CD14-positive monocyte (primary cell): ENCODE measurements around the gene PDGFD. TPM values are rescaled to one million over a fixed set of nuclear protein-coding genes. Genes with fewer than 3 reads are reported as not detected.

Experiments
- DNase-seq, 3 donors: peaks; one replicate each; pipeline ENCODE4 v3.0.0-alpha.2; 2011 to 2022
- H2AFZ ChIP-seq: 2 replicates; pipeline ENCODE4 v1.6.0; 2012; ENCODE audit warnings: mild to moderate bottlenecking, low read depth, low read length, inconsistent platforms; ENCODE audit not compliant: insufficient read depth, poor library complexity, severe bottlenecking
- H3K27ac ChIP-seq, 2 donors: 1 replicate in 1 of 2; 2 replicates in 1 of 2; pipeline ENCODE4 v1.5.1; 2012 to 2013; ENCODE audit warnings: low read length in 2 of 2, control low read depth in 1 of 2, inconsistent platforms in 1 of 2, low read depth in 1 of 2, mild to moderate bottlenecking in 1 of 2
- H3K27me3 ChIP-seq, 2 donors: one replicate each; pipeline versions ENCODE4 v1.6.0 to v1.6.1; 2011 to 2013; ENCODE audit warnings: low read length in 2 of 2; ENCODE audit not compliant: control insufficient read depth in 2 of 2, insufficient read depth in 2 of 2
- H3K36me3 ChIP-seq, 2 donors: replicated peaks in 1 of 2; 1 replicate in 1 of 2; 2 replicates in 1 of 2; pipeline versions ENCODE4 v1.5.1 to v1.6.1; 2012 to 2013; ENCODE audit warnings: low read length in 2 of 2, control low read depth in 1 of 2, inconsistent platforms in 1 of 2, mild to moderate bottlenecking in 1 of 2; ENCODE audit not compliant: insufficient read depth in 2 of 2, control insufficient read depth in 1 of 2
- H3K4me1 ChIP-seq, 2 donors: 1 replicate in 1 of 2; 2 replicates in 1 of 2; pipeline versions ENCODE4 v1.5.1 to v1.6.1; 2012 to 2013; ENCODE audit warnings: low read length in 2 of 2, control low read depth in 1 of 2, inconsistent platforms in 1 of 2, mild to moderate bottlenecking in 1 of 2, moderate library complexity in 1 of 2; ENCODE audit not compliant: insufficient read depth in 2 of 2, control insufficient read depth in 1 of 2
- H3K4me2 ChIP-seq: replicated peaks from 2 replicates; pipeline ENCODE3; 2012; ENCODE audit warnings: low read length, moderate library complexity, mild to moderate bottlenecking; ENCODE audit not compliant: poor library complexity, severe bottlenecking; ENCODE audit errors: extremely low read depth
- H3K4me3 ChIP-seq, 3 experiments: fragments of 200-600 bp in 1 of 3; sonication (generic) in 1 of 3; replicated peaks in 1 of 3; 1 replicate in 2 of 3; 2 replicates in 1 of 3; pipeline ENCODE4 v1.5.1; 2011 to 2013; ENCODE audit warnings: low read length in 3 of 3, mild to moderate bottlenecking in 3 of 3, control low read depth in 2 of 3, low read depth in 2 of 3, inconsistent platforms in 1 of 3, moderate library complexity in 1 of 3
- H3K79me2 ChIP-seq: 2 replicates; pipeline ENCODE4 v1.6.0; 2012; ENCODE audit warnings: mild to moderate bottlenecking, control low read depth, inconsistent platforms, low read length, moderate library complexity; ENCODE audit not compliant: insufficient read depth
- H3K9ac ChIP-seq: 2 replicates; pipeline ENCODE4 v1.6.0; 2017; ENCODE audit warnings: low read length, mild to moderate bottlenecking; ENCODE audit not compliant: insufficient read depth, poor library complexity, severe bottlenecking
- H3K9me3 ChIP-seq, 2 donors: replicated peaks in 1 of 2; 1 replicate in 1 of 2; 2 replicates in 1 of 2; pipeline versions ENCODE4 v1.5.1 to v1.6.1; 2012 to 2013; ENCODE audit warnings: low read length in 2 of 2, control low read depth in 1 of 2; ENCODE audit not compliant: control insufficient read depth in 1 of 2, insufficient read depth in 1 of 2
- H4K20me1 ChIP-seq: 2 replicates; pipeline ENCODE4 v1.6.0; 2012; ENCODE audit warnings: mild to moderate bottlenecking, low read length, control low read depth, moderate library complexity; ENCODE audit not compliant: insufficient read depth
- H3K27ac Mint-ChIP-seq, 7 donors: one replicate each; pipeline ENCODE4 v1.8.0; 2020; ENCODE audit warnings: mild to moderate bottlenecking in 7 of 7, mixed read lengths in 7 of 7, moderate library complexity in 6 of 7, inconsistent platforms in 2 of 7
- H3K27me3 Mint-ChIP-seq, 3 donors: one replicate each; pipeline ENCODE4 v1.8.0; 2021 to 2022; ENCODE audit warnings: low read depth in 3 of 3, mild to moderate bottlenecking in 3 of 3, mixed read lengths in 3 of 3, moderate library complexity in 3 of 3, inconsistent platforms in 1 of 3
- H3K36me3 Mint-ChIP-seq, 2 donors: one replicate each; pipeline ENCODE4 v1.8.0; 2020; ENCODE audit warnings: mixed read lengths in 2 of 2, inconsistent platforms in 1 of 2, mild to moderate bottlenecking in 1 of 2
- H3K4me1 Mint-ChIP-seq: one replicate; pipeline ENCODE4 v1.8.0; 2020; ENCODE audit warnings: mild to moderate bottlenecking, mixed read lengths
- H3K4me3 Mint-ChIP-seq, 2 donors: one replicate each; pipeline ENCODE4 v1.8.0; 2020; ENCODE audit warnings: mild to moderate bottlenecking in 2 of 2, mixed read lengths in 2 of 2, moderate library complexity in 1 of 2
- H3K9me3 Mint-ChIP-seq, 7 donors: one replicate each; pipeline ENCODE4 v1.8.0; 2020 to 2022; ENCODE audit warnings: mixed read lengths in 7 of 7, mild to moderate bottlenecking in 6 of 7, moderate library complexity in 6 of 7, inconsistent platforms in 2 of 7
- WGBS: methylation state at CpG from one replicate; pipeline ENCODE4 v1.1.5; 2013; ENCODE audit warnings: missing lambda C conversion rate; ENCODE audit not compliant: insufficient coverage; 5-methylcytosine and 5-hydroxymethylcytosine counted together
- intact Hi-C, 2 donors: fragments of 100-400 bp; cut with micrococcal nuclease; formaldehyde crosslinking; loops; one replicate each; pipeline versions ENCODE4 v1.15.0 to v1.15.1; 2023
- polyA plus RNA-seq, 3 donors: library from polyadenylated mRNA; depleted of rRNA in 1 of 3; unstranded in 2 of 3; stranded (reverse) in 1 of 3; fragments of 300-500 nt in 2 of 3; fragments of >200 nt in 1 of 3; fragmentation: Illumina TruSeq in 2 of 3; gene quantifications; 1 replicate in 2 of 3; 2 replicates in 1 of 3; pipeline ENCODE4 v1.2.3, GENCODE V29; 2012 to 2021
- TF ChIP-seq, protein P1 (sequence below): fragments of 200-600 bp; IDR thresholded peaks from one replicate; pipeline ENCODE4 v1.8.0; 2022; ENCODE audit warnings: antibody characterized with exemption, mild to moderate bottlenecking

The PDGFD gene
- polyA plus RNA-seq, 3 donors, result 0.05 to 0.15 TPM; not detected in 1

DNA sequence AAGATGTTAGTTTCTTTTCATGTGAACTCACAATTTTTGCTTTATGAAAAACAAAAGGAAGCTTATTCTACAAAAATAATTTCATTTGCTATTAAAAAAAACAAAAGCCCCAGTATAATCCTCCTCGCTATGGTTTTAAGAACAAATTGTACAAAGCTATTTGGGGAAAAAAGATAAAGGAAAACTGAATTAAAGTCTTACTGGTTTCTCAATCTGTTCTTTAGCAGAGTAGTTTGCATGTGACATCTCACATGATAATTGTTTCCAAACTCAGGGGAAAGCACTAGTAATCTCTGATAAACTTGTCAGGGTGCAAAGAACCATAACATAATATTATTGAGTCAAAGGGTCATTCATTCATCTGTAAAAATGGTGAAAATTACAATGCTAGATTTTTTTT is 130.4 kb downstream of the PDGFD start:
- Mint-ChIP-seq H3K27ac (no peak overlapping the region), H3K36me3 (no peaks in the 10 kb centered on the region), H3K9me3 (peaks cover 6 to 21% (median 17%) of the 10 kb centered on the region in 7 donors), H3K4me3 (no peak overlapping the region), H3K4me1 (no peaks in the 10 kb centered on the region), H3K27me3 (no peaks in the 10 kb centered on the region)
- no peak overlapping the region for H2AFZ ChIP-seq
- H3K79me2 ChIP-seq, result no peaks in the 10 kb centered on the region
- no CpG with 5 or more reads among the region's 1 CpG for WGBS
- no peak overlapping the region for H3K4me3 ChIP-seq
- peaks cover 8 to 15% of the 10 kb centered on the region in 2 donors for H3K9me3 ChIP-seq
- no peaks in the 10 kb centered on the region for H3K4me1 ChIP-seq
- no peaks in the 10 kb centered on the region for H3K36me3 ChIP-seq
- no peaks in the 10 kb centered on the region for H3K27me3 ChIP-seq
- intact Hi-C loops, result no loop called here
- no peak overlapping the region for H3K4me2 ChIP-seq
- no peaks in the 10 kb centered on the region for H4K20me1 ChIP-seq
- TF ChIP-seq, protein P1, sequence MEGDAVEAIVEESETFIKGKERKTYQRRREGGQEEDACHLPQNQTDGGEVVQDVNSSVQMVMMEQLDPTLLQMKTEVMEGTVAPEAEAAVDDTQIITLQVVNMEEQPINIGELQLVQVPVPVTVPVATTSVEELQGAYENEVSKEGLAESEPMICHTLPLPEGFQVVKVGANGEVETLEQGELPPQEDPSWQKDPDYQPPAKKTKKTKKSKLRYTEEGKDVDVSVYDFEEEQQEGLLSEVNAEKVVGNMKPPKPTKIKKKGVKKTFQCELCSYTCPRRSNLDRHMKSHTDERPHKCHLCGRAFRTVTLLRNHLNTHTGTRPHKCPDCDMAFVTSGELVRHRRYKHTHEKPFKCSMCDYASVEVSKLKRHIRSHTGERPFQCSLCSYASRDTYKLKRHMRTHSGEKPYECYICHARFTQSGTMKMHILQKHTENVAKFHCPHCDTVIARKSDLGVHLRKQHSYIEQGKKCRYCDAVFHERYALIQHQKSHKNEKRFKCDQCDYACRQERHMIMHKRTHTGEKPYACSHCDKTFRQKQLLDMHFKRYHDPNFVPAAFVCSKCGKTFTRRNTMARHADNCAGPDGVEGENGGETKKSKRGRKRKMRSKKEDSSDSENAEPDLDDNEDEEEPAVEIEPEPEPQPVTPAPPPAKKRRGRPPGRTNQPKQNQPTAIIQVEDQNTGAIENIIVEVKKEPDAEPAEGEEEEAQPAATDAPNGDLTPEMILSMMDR, result no peak
- H3K27ac ChIP-seq, result no peak overlapping the region
- DNase-seq, result no peak
- H3K9ac ChIP-seq, result no peak overlapping the region

DNA sequence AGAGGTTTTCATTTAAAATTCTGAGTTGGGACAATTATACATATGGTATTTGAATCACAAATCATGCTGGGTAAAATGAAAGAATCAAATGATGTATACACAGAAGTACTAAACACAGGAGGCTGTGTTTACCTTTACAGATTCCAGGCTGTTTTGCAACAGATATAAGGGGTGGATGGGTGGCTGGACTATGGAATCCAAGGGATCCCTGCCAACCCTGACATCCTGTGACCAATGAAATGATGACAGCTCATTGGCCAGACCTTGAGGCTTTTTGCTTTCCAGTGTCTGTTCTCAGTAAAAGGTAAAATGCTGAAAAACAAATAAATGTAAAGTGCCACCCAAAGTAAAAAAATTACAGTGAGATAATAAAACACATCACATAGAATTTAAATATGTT is 130.8 kb downstream of the PDGFD start:
- Histone ChIP-seq H3K9me3 (peaks cover 8 to 15% of the 10 kb centered on the region in 2 donors), H3K9ac (no peak overlapping the region), H2AFZ (no peak overlapping the region), H4K20me1 (no peaks in the 10 kb centered on the region), H3K4me1 (no peaks in the 10 kb centered on the region), H3K79me2 (no peaks in the 10 kb centered on the region), H3K4me2 (no peak overlapping the region), H3K27me3 (no peaks in the 10 kb centered on the region), H3K36me3 (no peaks in the 10 kb centered on the region), H3K4me3 (no peak overlapping the region), H3K27ac (no peak overlapping the region)
- H3K27me3 Mint-ChIP-seq, result no peaks in the 10 kb centered on the region
- H3K4me1 Mint-ChIP-seq, result no peaks in the 10 kb centered on the region
- no peaks in the 10 kb centered on the region for H3K36me3 Mint-ChIP-seq
- DNase-seq, result no peak
- no peak overlapping the region for H3K4me3 Mint-ChIP-seq
- H3K27ac Mint-ChIP-seq, result no peak overlapping the region
- intact Hi-C loops, result no loop called here
- peaks cover 6 to 21% (median 17%) of the 10 kb centered on the region in 7 donors for H3K9me3 Mint-ChIP-seq
- TF ChIP-seq, protein P1, result no peak
